SK-N-SH treated with all-trans-retinoic acid at 6 μM for 48 hours (cell line): ENCODE results near the gene ARL16.

Experiments
- CSRNP3 ChIP-seq: fragments of 250-450 bp; sonication (Bioruptor Pico); IDR thresholded peaks from 2 replicates; pipeline ENCODE4 v1.5.1; 2021; ENCODE audit warnings: mild to moderate bottlenecking, moderate library complexity
- ZFP30 ChIP-seq: fragments of 450-650 bp; formaldehyde crosslinking; IDR thresholded peaks from 2 replicates; pipeline ENCODE4 v1.5.0; 2022; ENCODE audit warnings: mild to moderate bottlenecking, moderate library complexity
- ZNF70 ChIP-seq: fragments of 450-650 bp; formaldehyde crosslinking; IDR thresholded peaks from 2 replicates; pipeline ENCODE4 v1.5.0; 2020; ENCODE audit warnings: mild to moderate bottlenecking, moderate library complexity
- ZNF8 ChIP-seq: fragments of 450-650 bp; formaldehyde crosslinking; IDR thresholded peaks from 2 replicates; pipeline ENCODE4 v1.5.0; 2020; ENCODE audit warnings: mild to moderate bottlenecking, moderate library complexity
- TF ChIP-seq, protein P1 (sequence below): fragments of 250-450 bp; sonication (Bioruptor Pico); IDR thresholded peaks from 2 replicates; pipeline ENCODE4 v1.5.1; 2020; ENCODE audit warnings: low read depth, mild to moderate bottlenecking, moderate library complexity

DNA sequence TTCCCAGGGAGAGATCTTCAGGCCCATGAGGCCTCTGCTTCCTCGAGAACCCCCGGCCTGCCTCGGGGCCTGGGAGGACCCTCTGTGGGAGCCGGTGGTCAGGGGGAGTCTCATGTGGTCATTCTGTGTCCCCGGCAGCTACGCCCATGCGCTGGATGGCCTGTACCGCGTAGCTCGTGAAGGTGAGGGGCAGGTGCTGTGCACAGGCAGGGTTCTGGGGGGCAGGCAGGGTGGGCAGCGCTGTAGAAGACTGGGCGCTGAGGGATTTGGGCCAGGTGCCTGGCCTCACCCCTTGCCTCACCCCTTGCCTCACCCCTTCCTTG is 33.0 kb upstream of the ARL16 start:
- no peak for TF ChIP-seq ZNF8 (CRISPR knock-in tag)
- no peak for TF ChIP-seq ZNF70 (CRISPR knock-in tag)
- TF ChIP-seq, protein P1, sequence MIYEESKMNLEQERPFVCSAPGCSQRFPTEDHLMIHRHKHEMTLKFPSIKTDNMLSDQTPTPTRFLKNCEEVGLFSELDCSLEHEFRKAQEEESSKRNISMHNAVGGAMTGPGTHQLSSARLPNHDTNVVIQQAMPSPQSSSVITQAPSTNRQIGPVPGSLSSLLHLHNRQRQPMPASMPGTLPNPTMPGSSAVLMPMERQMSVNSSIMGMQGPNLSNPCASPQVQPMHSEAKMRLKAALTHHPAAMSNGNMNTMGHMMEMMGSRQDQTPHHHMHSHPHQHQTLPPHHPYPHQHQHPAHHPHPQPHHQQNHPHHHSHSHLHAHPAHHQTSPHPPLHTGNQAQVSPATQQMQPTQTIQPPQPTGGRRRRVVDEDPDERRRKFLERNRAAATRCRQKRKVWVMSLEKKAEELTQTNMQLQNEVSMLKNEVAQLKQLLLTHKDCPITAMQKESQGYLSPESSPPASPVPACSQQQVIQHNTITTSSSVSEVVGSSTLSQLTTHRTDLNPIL (CRISPR knock-in tag): no peak
- no peak for TF ChIP-seq CSRNP3
- TF ChIP-seq ZFP30 (CRISPR knock-in tag): no peak
